Fibroblast of villous mesenchyme (primary cell): Measurements from ENCODE around the gene MAP3K21. TPM values are rescaled to one million over a fixed set of nuclear protein-coding genes. Genes with fewer than 3 reads are reported as not detected.
A peak's percentile ranks its signal among the peaks of the same experiment; 100 is the strongest.

ENCODE experiments used
- DNase-seq: peaks from one replicate; pipeline ENCODE4 v3.0.0-alpha.2; 2010; ENCODE audit warnings: low read depth
- H3K4me3 ChIP-seq: 2 replicates; pipeline ENCODE4 v1.5.1; 2011; ENCODE audit warnings: low read depth, mild to moderate bottlenecking, low read length
- total RNA-seq: library from RNA; depleted of rRNA; stranded (reverse); fragments of >200 nt; gene quantifications from 2 replicates; pipeline ENCODE4 v1.2.3, GENCODE V29; 2012
- TF ChIP-seq, protein P1 (sequence below): IDR thresholded peaks from 2 replicates; pipeline ENCODE4 v1.5.1; 2012; ENCODE audit warnings: low read depth, mild to moderate bottlenecking, low read length; ENCODE audit not compliant: insufficient read depth

The MAP3K21 gene
- 0.32 and 1.3 TPM in 2 replicates for total RNA-seq

DNA sequence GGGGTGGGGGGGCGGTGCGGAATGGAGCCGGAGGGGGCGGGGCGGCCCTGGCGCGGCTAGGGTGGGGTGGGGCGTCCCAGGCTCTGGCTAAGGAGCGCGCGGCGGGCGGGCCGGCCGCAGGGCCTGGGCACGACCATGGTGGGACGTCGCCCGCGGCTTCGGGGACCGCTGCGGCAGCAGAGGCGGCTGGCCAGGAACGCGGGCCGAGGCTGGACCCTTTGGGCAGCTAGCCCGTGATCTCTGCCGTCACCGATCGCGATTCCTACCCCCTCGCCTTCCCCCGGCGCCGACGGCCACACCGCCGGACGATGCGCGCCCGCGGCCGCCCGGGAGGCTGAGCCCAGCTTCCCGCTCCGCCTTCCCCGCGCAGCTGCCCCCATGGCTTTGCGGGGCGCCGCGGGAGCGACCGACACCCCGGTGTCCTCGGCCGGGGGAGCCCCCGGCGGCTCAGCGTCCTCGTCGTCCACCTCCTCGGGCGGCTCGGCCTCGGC, at the start of gene MAP3K21:
TSS of gene MAP3K21 (plus strand) at position 74 of the 491 bp plus-strand sequence. CDS start at position 379, 305 bp downstream.
- TF ChIP-seq, protein P1, sequence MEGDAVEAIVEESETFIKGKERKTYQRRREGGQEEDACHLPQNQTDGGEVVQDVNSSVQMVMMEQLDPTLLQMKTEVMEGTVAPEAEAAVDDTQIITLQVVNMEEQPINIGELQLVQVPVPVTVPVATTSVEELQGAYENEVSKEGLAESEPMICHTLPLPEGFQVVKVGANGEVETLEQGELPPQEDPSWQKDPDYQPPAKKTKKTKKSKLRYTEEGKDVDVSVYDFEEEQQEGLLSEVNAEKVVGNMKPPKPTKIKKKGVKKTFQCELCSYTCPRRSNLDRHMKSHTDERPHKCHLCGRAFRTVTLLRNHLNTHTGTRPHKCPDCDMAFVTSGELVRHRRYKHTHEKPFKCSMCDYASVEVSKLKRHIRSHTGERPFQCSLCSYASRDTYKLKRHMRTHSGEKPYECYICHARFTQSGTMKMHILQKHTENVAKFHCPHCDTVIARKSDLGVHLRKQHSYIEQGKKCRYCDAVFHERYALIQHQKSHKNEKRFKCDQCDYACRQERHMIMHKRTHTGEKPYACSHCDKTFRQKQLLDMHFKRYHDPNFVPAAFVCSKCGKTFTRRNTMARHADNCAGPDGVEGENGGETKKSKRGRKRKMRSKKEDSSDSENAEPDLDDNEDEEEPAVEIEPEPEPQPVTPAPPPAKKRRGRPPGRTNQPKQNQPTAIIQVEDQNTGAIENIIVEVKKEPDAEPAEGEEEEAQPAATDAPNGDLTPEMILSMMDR, result no peak
- no peak for DNase-seq
- H3K4me3 ChIP-seq, result peak within 1 kb of the TSS; percentile 56

DNA sequence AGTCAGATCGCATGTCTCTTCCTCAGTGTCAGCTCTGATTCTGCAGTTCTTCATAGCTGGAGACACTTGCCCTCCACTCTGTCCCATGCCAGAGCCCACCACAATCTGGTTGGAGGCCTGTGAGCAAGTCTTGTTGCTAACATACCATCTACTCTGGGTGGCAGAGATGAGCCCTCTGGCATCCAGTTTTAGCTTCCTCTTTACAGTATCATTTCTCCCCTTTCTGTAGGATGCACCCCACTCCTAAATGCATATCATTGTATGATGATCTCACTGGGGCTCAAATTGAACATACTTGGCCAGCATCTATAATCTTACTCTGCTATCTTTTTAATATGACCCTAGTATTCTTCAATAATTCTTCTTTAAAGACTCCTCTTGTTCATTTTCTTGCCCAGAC, 48.9 kb upstream of the MAP3K21 start:
- no peak for DNase-seq
- TF ChIP-seq, protein P1, result no peak
- H3K4me3 ChIP-seq, result no peak overlapping the region

DNA sequence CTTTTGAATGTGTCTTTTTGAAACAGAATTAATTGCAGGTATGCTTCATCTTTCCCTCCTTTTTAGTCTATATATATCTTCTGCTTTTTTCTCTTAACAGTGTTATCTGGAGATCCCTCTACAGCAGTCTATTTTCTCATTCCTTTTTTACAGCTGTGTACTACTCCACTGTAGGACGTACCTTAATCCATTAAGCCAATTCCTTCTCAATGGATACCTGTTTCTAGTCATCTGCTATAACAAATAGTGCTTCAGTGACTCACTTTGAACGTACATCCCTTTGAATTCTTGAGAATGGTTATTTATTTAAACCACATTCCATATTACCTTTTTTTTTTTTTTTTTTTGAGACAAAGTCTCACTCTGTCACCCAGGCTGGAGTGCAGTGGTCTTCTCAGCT, 47.6 kb upstream of the MAP3K21 start:
- TF ChIP-seq, protein P1, result no peak
- no peak overlapping the region for H3K4me3 ChIP-seq
- DNase-seq, result no peak

DNA sequence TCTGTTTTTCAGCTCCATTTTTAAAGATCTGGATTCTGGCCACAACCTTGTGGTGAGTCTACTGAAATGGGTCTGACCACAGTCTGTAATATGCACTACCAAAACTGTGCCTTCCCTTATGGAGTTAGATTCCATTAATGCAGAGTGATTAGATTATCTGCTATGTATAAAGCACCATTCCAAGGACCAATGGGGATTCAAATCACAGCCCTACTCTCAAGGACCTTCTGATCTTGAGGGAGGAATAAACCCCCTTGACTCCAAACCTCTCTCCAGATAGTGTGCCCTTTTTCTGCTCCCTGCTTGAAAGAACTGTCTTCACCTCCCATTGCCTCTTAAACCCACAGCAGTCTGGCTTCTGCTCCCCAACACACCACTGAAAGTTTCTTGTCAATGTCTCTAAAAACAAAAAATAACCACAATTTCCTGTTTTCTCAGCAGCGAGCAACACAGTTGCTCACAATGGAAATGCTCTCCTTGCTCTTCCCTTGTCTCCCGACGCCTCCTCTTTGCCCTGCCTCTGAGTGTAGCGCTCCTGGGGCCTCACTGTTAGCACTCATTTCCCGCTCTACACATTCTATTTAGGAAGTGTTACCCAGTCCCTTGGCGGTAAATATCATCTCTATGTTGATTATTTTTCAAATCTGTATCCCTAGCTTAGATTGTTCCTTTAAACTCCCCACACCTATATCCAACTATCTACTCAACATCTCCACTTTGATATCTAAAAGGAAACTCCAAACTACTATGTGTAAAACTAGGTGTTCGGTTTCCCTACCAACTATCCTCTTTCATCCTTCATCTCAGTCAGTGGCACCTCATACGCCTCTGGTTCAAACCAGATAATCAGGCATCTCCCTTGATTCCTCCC, 45.6 kb upstream of the MAP3K21 start:
- peak; percentile 38 for DNase-seq
- TF ChIP-seq, protein P1, result no peak
- no peak overlapping the region for H3K4me3 ChIP-seq

DNA sequence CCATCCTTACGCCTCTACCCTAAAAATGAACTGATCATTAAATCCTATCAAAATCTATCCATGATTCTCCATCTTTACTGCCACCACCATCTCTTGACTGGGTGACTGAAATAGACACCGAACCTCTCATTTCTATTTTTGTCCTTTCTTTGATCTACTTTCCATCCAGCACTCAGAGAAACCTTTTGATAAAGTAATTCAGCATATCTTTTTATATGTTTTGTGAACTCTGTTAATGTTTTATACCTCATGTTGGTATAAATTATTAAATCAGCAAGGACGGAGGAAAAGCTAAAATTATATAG, 45.0 kb upstream of the MAP3K21 start:
- TF ChIP-seq, protein P1, result no peak
- no peak for DNase-seq
- no peak overlapping the region for H3K4me3 ChIP-seq

DNA sequence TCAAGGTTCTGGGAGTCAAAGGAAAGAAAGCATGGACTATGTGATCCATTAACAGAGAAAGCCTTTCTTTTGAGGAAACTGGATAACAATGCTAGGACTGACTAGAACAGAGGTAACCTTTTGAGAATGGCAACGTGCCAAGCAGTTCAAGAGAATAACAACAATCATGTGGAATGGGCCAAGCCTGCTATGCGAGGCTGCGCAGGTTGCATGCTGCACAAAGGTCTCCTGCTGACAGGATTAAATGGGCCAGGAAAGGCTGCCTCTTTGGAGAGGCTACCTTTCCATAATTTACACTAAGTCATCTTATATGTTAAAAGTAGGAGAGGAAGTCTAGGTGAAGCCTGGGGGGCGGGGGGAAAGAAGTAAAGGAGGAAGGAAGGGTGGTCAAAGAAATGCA, 37.8 kb upstream of the MAP3K21 start:
- no peak overlapping the region for H3K4me3 ChIP-seq
- TF ChIP-seq, protein P1, result no peak
- no peak for DNase-seq
